Keratinocyte (primary cell): Measurements from ENCODE around the gene FBXO3.

Experiments
- EZH2 ChIP-seq: IDR thresholded peaks from one replicate; pipeline ENCODE4 v1.6.1; 2012; ENCODE audit warnings: inconsistent platforms, mild to moderate bottlenecking, low read length, moderate library complexity
- TF ChIP-seq, protein P1 (sequence below), 3 experiments: IDR thresholded peaks in 1 of 3; conservative IDR thresholded peaks in 1 of 3; optimal IDR thresholded peaks in 1 of 3; 2 replicates in 2 of 3; 3 replicates in 1 of 3; pipeline versions ENCODE3 to v1.5.1; 2011; ENCODE audit warnings: low read length in 3 of 3, mild to moderate bottlenecking in 3 of 3, moderate library complexity in 2 of 3, control low read depth in 1 of 3, inconsistent platforms in 1 of 3; ENCODE audit not compliant: insufficient read depth in 2 of 3; ENCODE audit errors: extremely low read depth in 1 of 3

DNA sequence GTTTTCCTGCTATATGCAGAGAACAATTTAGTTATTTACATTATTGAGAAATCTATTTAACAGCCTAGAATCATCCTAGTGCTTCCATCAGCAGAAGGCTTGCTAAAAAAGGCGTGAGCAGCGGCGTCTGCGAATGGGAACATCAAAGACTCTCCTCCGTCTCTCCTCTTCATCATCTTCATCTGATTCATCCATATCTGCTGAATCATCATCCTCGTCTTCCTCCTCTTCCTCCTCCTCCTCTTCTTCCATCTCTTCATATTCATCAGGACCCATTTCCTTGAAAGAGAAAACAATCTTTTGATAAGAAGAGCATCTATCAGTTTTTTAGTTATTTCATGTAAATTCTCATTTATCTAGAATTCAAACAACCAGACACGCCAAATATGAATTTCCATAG, 32.5 kb downstream of the FBXO3 start:
- TF ChIP-seq, protein P1, sequence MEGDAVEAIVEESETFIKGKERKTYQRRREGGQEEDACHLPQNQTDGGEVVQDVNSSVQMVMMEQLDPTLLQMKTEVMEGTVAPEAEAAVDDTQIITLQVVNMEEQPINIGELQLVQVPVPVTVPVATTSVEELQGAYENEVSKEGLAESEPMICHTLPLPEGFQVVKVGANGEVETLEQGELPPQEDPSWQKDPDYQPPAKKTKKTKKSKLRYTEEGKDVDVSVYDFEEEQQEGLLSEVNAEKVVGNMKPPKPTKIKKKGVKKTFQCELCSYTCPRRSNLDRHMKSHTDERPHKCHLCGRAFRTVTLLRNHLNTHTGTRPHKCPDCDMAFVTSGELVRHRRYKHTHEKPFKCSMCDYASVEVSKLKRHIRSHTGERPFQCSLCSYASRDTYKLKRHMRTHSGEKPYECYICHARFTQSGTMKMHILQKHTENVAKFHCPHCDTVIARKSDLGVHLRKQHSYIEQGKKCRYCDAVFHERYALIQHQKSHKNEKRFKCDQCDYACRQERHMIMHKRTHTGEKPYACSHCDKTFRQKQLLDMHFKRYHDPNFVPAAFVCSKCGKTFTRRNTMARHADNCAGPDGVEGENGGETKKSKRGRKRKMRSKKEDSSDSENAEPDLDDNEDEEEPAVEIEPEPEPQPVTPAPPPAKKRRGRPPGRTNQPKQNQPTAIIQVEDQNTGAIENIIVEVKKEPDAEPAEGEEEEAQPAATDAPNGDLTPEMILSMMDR (optimal IDR thresholded peaks at IDR 0.05 in 1 of 3, IDR thresholded peaks at IDR 0.05 in 1 of 3, conservative IDR thresholded peaks at IDR 0.05 in 1 of 3; ENCODE audit: extremely low read depth in 1 of 3, insufficient read depth in 2 of 3, low read length in 3 of 3): no peak
- no peak for TF ChIP-seq EZH2
